ENCODE data around the gene CHRM4.

Gene CHRM4

GRCh38 chr11:46429717-46430116, 38.1 kb upstream of the CHRM4 start:
- H3K4me3 ChIP-seq (ENCODE audit: low read depth, low read length): no peak overlapping the region
- no peak for DNase-seq (ENCODE audit: low read depth, low spot score)
- no peak for TF ChIP-seq CTCF (IDR thresholded peaks at IDR 0.05; ENCODE audit: low read depth, low read length)
- in situ Hi-C loops (cut with HindIII; ENCODE audit: low sequenced_read_pairs): no loop called here

GRCh38 chr11:46427364-46427763, 35.8 kb upstream of the CHRM4 start:
- H3K4me3 ChIP-seq (ENCODE audit: low read depth, low read length): no peak overlapping the region
- TF ChIP-seq CTCF (IDR thresholded peaks at IDR 0.05; ENCODE audit: low read depth, low read length): no peak
- in situ Hi-C loops (cut with HindIII; ENCODE audit: low sequenced_read_pairs): no loop called here
- DNase-seq (ENCODE audit: low read depth, low spot score): no peak

- in situ Hi-C loops (cut with HindIII; ENCODE audit: low sequenced_read_pairs): no loop called here
- no peak for TF ChIP-seq CTCF (IDR thresholded peaks at IDR 0.05; ENCODE audit: low read depth, low read length)
- no peak for DNase-seq (ENCODE audit: low read depth, low spot score)
- H3K4me3 ChIP-seq (ENCODE audit: low read depth, low read length): no peak overlapping the region
Observed at GRCh38 chr11:46426233-46426991, 34.8 kb upstream of the CHRM4 start.

- no peak overlapping the region for H3K4me3 ChIP-seq (ENCODE audit: low read depth, low read length)
- in situ Hi-C loops (cut with HindIII; ENCODE audit: low sequenced_read_pairs): no loop called here
- no peak for TF ChIP-seq CTCF (IDR thresholded peaks at IDR 0.05; ENCODE audit: low read depth, low read length)
- DNase-seq (ENCODE audit: low read depth, low spot score): no peak
Observed at GRCh38 chr11:46422588-46422987, 31.0 kb upstream of the CHRM4 start.

- no peak for TF ChIP-seq CTCF (IDR thresholded peaks at IDR 0.05; ENCODE audit: low read depth, low read length)
- in situ Hi-C loops (cut with HindIII; ENCODE audit: low sequenced_read_pairs): no loop called here
- no peak overlapping the region for H3K4me3 ChIP-seq (ENCODE audit: low read depth, low read length)
- no peak for DNase-seq (ENCODE audit: low read depth, low spot score)
Observed at GRCh38 chr11:46421257-46421880, 29.8 kb upstream of the CHRM4 start.

- TF ChIP-seq CTCF (IDR thresholded peaks at IDR 0.05; ENCODE audit: low read depth, low read length): no peak
- no peak for DNase-seq (ENCODE audit: low read depth, low spot score)
- no peak overlapping the region for H3K4me3 ChIP-seq (ENCODE audit: low read depth, low read length)
- in situ Hi-C loops (cut with HindIII; ENCODE audit: low sequenced_read_pairs): no loop called here
Observed at GRCh38 chr11:46420513-46420912, 28.9 kb upstream of the CHRM4 start.

Data from astrocyte of the spinal cord (primary cell).